GM12878 (cell line): ENCODE measurements around the gene LPA. TPM values are rescaled to one million over a fixed set of nuclear protein-coding genes. Genes with fewer than 3 reads are reported as not detected.

Source experiments
- ATF3 ChIP-seq: IDR thresholded peaks from 2 replicates; pipeline ENCODE4 v1.6.1; 2011; ENCODE audit warnings: low read depth, mild to moderate bottlenecking, low read length, moderate library complexity, borderline replicate concordance; ENCODE audit errors: extremely low read depth
- HDGF ChIP-seq: fragments of 450-650 bp; IDR thresholded peaks from 2 replicates; pipeline ENCODE4 v1.6.1; 2016; ENCODE audit warnings: antibody characterized with exemption
- MXI1 ChIP-seq: fragments of 150-350 bp; IDR thresholded peaks from 2 replicates; pipeline ENCODE4 v1.6.1; 2011; ENCODE audit warnings: low read depth, mild to moderate bottlenecking, inconsistent platforms, low read length, improper control_type of control experiment
- PAX8 ChIP-seq: fragments of 450-650 bp; IDR thresholded peaks from 2 replicates; pipeline ENCODE4 v1.6.1; 2017; ENCODE audit warnings: mild to moderate bottlenecking, moderate library complexity
- RB1 ChIP-seq: fragments of 450-650 bp; formaldehyde crosslinking; IDR thresholded peaks from 2 replicates; pipeline ENCODE4 v1.6.1; 2017; ENCODE audit warnings: mild to moderate bottlenecking, borderline replicate concordance
- SREBF1 ChIP-seq: IDR thresholded peaks from 2 replicates; pipeline ENCODE4 v1.6.1; 2012; ENCODE audit warnings: mild to moderate bottlenecking, low read length
- SUPT20H ChIP-seq: IDR thresholded peaks from 2 replicates; pipeline ENCODE4 v1.6.1; 2011; ENCODE audit warnings: low read depth, mild to moderate bottlenecking, low read length, moderate library complexity, borderline replicate concordance; ENCODE audit not compliant: control insufficient read depth
- YBX1 ChIP-seq: fragments of 450-650 bp; IDR thresholded peaks from 2 replicates; pipeline ENCODE4 v1.6.1; 2016; ENCODE audit warnings: antibody characterized with exemption
- ZNF622 ChIP-seq: fragments of 450-650 bp; IDR thresholded peaks from 2 replicates; pipeline ENCODE4 v1.6.1; 2017; ENCODE audit warnings: mild to moderate bottlenecking, inconsistent platforms
- polyA plus RNA-seq, 11 experiments: library from polyadenylated mRNA; depleted of rRNA in 4 of 11; unstranded in 6 of 11; stranded (reverse) in 5 of 11; fragments of >200 nt; fragmentation: Nextera tagmentation in 4 of 11; fragmentation: Illumina TruSeq in 1 of 11; extraction: Ambion mirVana in 4 of 11; extraction: Trizol in 1 of 11; gene quantifications; 1 replicate in 1 of 11; 2 replicates in 10 of 11; pipeline versions ENCODE4 v1.2.1 to v1.2.3, GENCODE V29; 2011 to 2016; ENCODE audit warnings: inconsistent platforms in 2 of 11, missing spikeins in 2 of 11, low read depth in 1 of 11
- total RNA-seq, 4 experiments: library from RNA; depleted of rRNA in 3 of 4; stranded (reverse); fragments of >200 nt in 3 of 4; fragmentation: Illumina TruSeq in 1 of 4; extraction: Trizol in 1 of 4; gene quantifications; 2 replicates each; pipeline versions ENCODE4 v1.2.1 to v1.2.3, GENCODE V29; 2013 to 2021
- TF ChIP-seq, protein P1 (sequence below): fragments of 450-650 bp; formaldehyde crosslinking; IDR thresholded peaks from 2 replicates; pipeline ENCODE4 v1.4.0; 2022; ENCODE audit warnings: mild to moderate bottlenecking, moderate library complexity
- TF ChIP-seq, protein P2 (sequence below): IDR thresholded peaks from 2 replicates; pipeline ENCODE4 v1.6.1; 2012; ENCODE audit warnings: mild to moderate bottlenecking, low read depth, low read length

Gene LPA
- total and polyA plus RNA-seq, 10 of the 15 experiments (the other 5 are each of a cell fraction or from before 2014, with no cell fraction given) = 0.03 to 2.8 (median 0.57) TPM

GRCh38 chr6:160662842-160663241, 1.2 kb downstream of the LPA start (continued):
- TF ChIP-seq, protein P1, sequence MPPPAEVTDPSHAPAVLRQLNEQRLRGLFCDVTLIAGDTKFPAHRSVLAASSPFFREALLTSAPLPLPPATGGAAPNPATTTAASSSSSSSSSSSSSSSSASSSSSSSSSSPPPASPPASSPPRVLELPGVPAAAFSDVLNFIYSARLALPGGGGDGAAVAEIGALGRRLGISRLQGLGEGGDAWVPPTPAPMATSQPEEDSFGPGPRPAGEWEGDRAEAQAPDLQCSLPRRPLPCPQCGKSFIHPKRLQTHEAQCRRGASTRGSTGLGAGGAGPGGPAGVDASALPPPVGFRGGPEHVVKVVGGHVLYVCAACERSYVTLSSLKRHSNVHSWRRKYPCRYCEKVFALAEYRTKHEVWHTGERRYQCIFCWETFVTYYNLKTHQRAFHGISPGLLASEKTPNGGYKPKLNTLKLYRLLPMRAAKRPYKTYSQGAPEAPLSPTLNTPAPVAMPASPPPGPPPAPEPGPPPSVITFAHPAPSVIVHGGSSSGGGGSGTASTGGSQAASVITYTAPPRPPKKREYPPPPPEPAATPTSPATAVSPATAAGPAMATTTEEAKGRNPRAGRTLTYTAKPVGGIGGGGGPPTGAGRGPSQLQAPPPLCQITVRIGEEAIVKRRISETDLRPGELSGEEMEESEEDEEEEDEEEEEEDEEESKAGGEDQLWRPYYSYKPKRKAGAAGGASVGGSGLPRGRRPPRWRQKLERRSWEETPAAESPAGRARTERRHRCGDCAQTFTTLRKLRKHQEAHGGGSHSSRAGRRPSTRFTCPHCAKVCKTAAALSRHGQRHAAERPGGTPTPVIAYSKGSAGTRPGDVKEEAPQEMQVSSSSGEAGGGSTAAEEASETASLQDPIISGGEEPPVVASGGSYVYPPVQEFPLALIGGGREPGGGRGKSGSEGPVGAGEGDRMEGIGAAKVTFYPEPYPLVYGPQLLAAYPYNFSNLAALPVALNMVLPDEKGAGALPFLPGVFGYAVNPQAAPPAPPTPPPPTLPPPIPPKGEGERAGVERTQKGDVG (CRISPR knock-in tag) = no peak
- TF ChIP-seq MXI1 = no peak
- no peak for TF ChIP-seq RB1
- TF ChIP-seq ZNF622 = no peak
- no peak for TF ChIP-seq HDGF
- TF ChIP-seq, protein P2, sequence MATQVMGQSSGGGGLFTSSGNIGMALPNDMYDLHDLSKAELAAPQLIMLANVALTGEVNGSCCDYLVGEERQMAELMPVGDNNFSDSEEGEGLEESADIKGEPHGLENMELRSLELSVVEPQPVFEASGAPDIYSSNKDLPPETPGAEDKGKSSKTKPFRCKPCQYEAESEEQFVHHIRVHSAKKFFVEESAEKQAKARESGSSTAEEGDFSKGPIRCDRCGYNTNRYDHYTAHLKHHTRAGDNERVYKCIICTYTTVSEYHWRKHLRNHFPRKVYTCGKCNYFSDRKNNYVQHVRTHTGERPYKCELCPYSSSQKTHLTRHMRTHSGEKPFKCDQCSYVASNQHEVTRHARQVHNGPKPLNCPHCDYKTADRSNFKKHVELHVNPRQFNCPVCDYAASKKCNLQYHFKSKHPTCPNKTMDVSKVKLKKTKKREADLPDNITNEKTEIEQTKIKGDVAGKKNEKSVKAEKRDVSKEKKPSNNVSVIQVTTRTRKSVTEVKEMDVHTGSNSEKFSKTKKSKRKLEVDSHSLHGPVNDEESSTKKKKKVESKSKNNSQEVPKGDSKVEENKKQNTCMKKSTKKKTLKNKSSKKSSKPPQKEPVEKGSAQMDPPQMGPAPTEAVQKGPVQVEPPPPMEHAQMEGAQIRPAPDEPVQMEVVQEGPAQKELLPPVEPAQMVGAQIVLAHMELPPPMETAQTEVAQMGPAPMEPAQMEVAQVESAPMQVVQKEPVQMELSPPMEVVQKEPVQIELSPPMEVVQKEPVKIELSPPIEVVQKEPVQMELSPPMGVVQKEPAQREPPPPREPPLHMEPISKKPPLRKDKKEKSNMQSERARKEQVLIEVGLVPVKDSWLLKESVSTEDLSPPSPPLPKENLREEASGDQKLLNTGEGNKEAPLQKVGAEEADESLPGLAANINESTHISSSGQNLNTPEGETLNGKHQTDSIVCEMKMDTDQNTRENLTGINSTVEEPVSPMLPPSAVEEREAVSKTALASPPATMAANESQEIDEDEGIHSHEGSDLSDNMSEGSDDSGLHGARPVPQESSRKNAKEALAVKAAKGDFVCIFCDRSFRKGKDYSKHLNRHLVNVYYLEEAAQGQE = no peak
- no peak for TF ChIP-seq SUPT20H
- no peak for TF ChIP-seq SREBF1
- TF ChIP-seq PAX8 = no peak
- TF ChIP-seq ATF3 = no peak
- TF ChIP-seq YBX1 = no peak
